GM19452 (cell line): ENCODE measurements around the gene HSP90B1.

ENCODE experiments used
- ATAC-seq: cut with Tn5 transposase; IDR thresholded peaks from one replicate; pipeline ENCODE4 v1.9.1; 2021; ENCODE audit not compliant: unreplicated experiment

The HSP90B1 gene

GRCh38 chr12:103930034-103930786 is at the start of gene HSP90B1:
Gene HSP90B1, plus strand, starts transcription at chr12:103930410. Its CDS starts 106 bp downstream, at chr12:103930516.
- peak; percentile 61 for ATAC-seq

- ATAC-seq, result no peak
These were observed 48.9 kb upstream of the HSP90B1 start for GRCh38 chr12:103881261-103881660.

GRCh38 chr12:103882861-103883596 is 47.2 kb upstream of the HSP90B1 start:
- no peak for ATAC-seq

- ATAC-seq, result no peak
These were observed 46.3 kb upstream of the HSP90B1 start for GRCh38 chr12:103883908-103884307.

GRCh38 chr12:103884316-103884715 is 45.9 kb upstream of the HSP90B1 start:
- ATAC-seq, result no peak

GRCh38 chr12:103886195-103886797 is 43.9 kb upstream of the HSP90B1 start:
- no peak for ATAC-seq

- ATAC-seq, result no peak
These were observed 42.5 kb upstream of the HSP90B1 start for GRCh38 chr12:103887738-103888137.

- no peak for ATAC-seq
These were observed 32.9 kb upstream of the HSP90B1 start for GRCh38 chr12:103897316-103897715.

- no peak for ATAC-seq
These were observed 28.6 kb upstream of the HSP90B1 start for GRCh38 chr12:103901518-103902173.

GRCh38 chr12:103903993-103904392 is 26.2 kb upstream of the HSP90B1 start:
- ATAC-seq, result no peak

GRCh38 chr12:103905730-103906349 is 24.4 kb upstream of the HSP90B1 start:
- ATAC-seq, result no peak

GRCh38 chr12:103908246-103908541 is 22.0 kb upstream of the HSP90B1 start:
- ATAC-seq, result no peak

GRCh38 chr12:103908877-103909276 is 21.3 kb upstream of the HSP90B1 start:
- ATAC-seq, result no peak

- no peak for ATAC-seq
These were observed 20.4 kb upstream of the HSP90B1 start for GRCh38 chr12:103909811-103910210.

- ATAC-seq, result no peak
These were observed 18.1 kb upstream of the HSP90B1 start for GRCh38 chr12:103912069-103912468.

- ATAC-seq, result no peak
These were observed 17.1 kb upstream of the HSP90B1 start for GRCh38 chr12:103913100-103913499.

GRCh38 chr12:103915306-103915705 is 14.9 kb upstream of the HSP90B1 start:
- ATAC-seq, result no peak

GRCh38 chr12:103917873-103918272 is 12.3 kb upstream of the HSP90B1 start:
- no peak for ATAC-seq

GRCh38 chr12:103924761-103925641 is 5.2 kb upstream of the HSP90B1 start:
- ATAC-seq, result peak; percentile 43

GRCh38 chr12:103928682-103929045 is 1.5 kb upstream of the HSP90B1 start:
- ATAC-seq, result peak; percentile 20
